Stimulated activated CD4-positive, alpha-beta T cell treated with anti-CD3 and anti-CD28 coated beads, Interleukin-15, amount 100 ng/mL, for 1 hour (primary cell): ENCODE measurements around the gene MAPK8IP1.

Source experiments
- DNase-seq, 2 donors: peaks; one replicate each; pipeline ENCODE4 v3.0.0-alpha.2; 2020; ENCODE audit warnings: low read depth in 1 of 2, low spot score in 1 of 2

Gene MAPK8IP1

GRCh38 chr11:45907911-45908370 lies 22.5 kb downstream of the MAPK8IP1 start:
- DNase-seq: no peak

DNA sequence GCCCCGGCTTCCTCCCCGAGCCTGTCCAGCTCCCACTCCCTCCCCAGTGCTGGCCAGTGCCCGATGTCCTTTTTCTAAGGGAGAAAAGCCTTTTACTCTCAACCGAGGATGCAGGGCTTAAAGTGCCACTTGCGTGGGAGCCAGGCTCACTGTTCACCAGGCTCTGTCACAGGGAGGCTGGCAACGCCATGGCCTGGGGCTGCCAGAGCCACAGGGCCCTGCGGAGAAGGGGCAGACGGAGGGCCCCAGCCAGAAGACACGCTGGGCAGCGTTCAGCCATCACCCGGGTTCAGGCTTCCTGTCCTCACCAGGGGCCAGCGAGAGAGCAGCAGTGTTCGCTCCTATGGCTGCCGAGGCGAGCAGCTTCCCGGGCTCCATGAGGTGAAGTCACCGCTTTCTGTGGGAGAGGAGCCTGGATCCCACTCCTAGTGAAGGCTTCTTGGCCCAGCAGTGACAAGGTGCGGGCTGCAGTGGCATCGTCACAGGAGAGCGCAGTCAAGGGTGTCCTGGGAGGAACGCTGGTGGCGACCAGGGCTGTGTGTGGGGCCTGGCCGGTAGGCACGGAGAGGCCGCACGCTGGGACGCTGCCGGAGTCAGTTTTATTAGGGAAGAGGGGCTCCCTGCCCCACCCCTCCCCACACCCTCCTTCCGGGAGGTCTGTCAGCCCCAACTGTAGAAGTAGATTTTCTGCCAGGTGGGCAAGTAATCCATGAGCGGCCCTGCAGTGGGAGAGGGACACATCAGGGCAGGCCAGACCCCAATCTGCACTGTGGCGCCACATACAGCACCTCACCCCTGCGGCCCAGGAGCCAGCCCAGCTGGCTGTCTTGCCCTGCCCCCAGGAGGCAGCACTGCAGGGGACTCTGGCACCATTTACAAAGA lies 24.4 kb downstream of the MAPK8IP1 start:
- no peak for DNase-seq

- DNase-seq: no peak
Observed at GRCh38 chr11:45910623-45911022, 25.2 kb downstream of the MAPK8IP1 start.

DNA sequence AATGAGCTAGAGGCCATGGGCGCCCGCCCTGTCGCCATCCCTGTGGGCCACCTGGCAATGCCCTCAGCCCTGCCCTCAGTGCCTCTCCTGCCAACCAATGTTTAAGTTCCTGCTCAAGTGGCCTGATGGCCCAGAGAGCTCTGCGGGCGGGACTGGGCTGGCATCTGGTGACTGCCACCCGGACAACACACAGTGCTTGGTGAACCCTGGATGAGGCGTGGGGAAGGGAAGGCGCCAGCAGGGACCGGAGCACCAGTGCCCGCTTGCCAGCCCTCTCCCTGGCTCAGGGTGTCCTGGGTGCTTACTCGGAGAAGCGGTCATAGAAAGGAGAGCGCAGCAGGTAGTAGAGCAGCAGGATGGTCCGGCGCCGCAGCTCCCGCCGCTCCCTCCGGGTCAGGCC lies 28.1 kb downstream of the MAPK8IP1 start:
- no peak for DNase-seq

DNA sequence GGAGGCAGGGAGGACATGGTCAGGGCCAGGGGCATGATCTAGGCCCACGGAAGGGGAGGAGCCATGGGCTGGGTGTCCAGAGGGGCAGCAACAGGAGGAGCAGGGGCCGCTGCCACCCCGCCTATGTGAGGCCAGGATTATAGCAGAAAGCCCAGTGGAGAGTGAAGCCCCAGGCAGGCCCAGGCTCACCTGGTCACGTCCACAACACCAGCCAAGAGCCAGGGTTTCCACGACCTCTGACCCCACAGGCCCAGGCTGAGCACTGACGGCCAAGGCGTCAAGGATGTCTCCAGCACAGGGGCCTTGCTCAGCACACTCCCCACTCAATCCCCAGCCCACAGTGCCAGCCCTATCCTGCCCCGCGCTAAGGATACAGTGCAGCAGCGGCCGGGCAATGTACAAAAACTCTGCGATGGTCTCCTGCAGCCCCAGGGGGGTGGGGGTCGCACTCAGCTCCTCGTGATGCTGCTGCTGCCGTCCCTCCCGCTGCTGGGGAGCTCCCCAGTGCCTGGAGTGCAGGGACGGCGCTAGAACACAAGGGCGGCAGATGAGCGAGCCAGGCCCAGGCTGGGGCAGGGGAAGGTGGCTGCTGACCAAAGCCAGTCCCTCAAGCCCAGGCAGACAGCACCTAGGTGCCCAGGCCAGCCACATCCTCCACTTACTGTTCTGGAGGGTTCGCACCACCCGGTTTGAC lies 28.6 kb downstream of the MAPK8IP1 start:
- no peak for DNase-seq

GRCh38 chr11:45915446-45915845 lies 30.0 kb downstream of the MAPK8IP1 start:
- no peak for DNase-seq

- DNase-seq: no peak
Observed at GRCh38 chr11:45917286-45917622, 31.8 kb downstream of the MAPK8IP1 start.

GRCh38 chr11:45917623-45918330 lies 32.3 kb downstream of the MAPK8IP1 start, which contains the start of gene PEX16:
TSS of gene PEX16 (minus strand) at chr11:45917877. CDS start at chr11:45917811, 66 bp downstream.
- DNase-seq: peak; percentile 89 to 90

DNA sequence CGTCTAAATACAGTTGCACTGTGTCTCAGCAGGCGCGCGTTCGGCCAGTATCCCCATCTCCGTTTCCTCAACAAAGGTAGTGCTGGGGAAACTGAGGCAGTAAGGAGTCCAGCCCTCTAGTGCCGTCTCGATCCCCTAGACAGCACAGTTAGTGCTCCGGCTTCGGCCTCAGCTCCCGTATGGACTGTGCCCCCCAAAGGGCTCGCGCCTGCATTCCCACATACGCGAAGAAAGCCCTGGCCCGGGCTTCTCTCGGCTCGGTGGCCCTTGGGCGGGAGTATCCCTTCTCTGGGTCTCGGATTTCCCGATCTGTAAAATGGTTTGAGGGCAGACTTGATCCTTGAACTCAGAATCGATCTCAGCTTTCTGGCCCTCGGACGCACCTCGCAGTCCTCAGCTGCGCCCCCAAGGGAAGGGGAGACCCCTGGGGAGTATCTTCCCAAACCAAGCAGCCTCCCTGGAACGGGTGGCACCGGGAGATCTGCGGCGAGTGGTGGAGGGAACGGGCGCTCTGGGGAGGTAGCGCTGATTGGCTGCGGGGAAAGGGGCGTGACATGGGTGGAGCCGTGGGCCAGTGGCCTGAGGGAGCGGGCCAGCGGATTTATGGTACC lies 33.0 kb downstream of the MAPK8IP1 start:
- DNase-seq: peak in 1 of 2 donors; percentile 43

DNA sequence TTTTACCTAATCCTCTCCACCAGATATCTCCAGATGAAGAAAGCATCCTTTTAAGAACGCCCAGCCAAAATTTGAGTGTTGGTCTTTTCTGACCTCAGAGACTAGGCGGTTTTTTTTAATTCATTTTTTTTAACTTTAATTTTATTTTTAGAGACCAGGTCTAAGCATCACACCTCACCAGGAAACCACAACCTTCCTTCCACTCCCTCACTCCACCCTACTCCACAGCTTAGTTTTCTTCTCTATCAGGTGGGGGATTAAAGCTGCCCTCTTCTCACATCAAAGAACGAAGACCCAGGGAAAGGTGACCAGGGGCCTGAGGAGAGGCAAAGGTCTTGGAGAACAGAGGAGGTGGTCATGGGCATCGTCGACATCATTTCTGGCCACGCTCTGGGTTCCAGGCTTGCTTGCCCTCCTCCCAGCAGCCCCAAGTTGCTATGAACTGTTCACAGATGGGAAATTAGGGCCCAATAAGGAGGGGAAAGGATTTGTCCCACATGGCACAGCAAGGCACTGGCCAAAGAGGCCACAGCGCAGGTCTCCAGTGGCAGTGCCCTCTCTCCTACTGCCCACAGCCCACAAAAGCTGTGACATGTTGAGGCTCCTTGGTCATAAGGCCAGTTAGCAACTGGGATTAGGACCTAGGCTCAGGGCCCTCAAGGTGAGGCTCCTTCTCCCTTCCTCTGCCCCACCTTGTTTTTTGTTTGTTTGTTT lies 33.7 kb downstream of the MAPK8IP1 start:
- no peak for DNase-seq

DNA sequence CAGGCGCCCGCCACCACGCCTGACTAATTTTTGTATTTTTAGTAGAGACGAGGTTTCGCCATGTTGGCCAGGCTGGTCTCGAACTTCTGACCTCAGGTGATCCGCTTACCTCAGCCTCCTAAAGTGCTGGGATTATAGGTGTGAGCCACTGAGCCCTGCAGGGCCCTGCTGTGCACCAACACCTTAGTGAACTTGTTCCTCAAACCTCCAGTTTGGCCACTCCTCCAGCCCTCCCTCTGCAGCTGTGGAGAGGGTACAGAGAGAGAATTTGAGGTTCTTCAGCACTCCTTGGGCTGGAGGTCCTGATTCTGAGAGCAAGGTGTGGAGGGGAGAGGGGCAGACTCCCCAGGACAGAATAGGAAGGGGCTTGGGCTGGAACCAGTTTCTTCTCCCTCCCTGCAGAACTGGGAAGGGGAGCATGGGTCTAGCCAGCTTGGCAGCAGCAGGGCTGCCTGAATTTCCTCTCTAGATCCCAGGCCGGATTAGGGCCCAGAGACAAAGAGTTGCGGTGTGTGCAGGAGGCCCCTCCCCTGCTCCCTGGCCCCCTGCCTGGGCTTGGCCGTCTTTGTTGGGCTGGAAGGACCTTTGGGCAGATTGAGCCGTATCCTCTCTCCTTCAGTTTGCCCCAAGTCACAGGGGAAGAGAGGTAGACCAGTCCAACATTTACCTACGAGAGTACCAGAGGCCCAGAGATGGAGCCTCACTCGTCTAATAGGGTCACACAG lies 34.5 kb downstream of the MAPK8IP1 start:
- no peak for DNase-seq

DNA sequence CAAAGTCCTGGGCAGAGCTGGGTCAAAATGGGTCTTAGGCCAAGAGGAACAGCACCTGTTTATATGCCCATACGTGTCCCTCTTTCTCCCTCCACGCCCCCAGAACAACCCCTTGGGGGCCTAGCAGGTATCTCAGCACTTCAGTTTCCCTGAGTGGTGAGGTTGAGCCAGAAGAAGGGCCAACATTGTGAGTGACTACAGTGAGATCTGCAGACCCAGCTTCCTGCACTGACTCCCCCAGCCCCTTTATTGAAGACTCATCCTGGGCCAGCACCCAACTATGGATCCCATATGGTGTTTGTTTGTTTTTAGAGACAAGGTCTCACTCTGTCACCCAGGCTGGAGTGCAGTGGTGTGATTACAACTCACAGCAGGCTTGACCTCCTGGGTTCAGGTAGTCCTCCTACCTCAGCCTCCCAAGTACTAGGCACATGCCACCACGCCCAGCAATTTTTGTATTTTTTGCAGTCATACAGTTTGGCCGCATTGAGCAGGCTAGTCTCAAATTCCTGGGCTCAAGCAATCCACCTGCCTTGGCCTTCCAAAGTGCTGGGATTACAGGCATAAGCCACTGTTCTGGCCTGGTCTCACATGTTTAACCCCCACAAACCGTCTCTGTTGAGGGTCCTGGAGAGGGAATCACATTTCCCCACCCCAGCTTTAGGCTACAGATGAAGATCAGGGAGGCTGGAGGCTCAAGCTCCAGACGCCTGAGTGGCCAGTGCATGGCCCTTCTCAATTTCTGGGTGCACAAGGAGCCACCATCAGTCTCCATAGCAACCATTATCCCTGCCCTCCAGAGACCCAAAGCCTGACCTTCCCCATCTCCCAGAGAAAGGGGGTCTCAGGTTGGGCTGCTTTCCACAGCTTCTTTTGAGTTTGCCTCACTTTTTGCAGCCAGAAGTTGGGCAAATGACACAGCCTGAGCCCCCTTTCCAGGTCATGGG lies 35.4 kb downstream of the MAPK8IP1 start:
- DNase-seq: no peak

DNA sequence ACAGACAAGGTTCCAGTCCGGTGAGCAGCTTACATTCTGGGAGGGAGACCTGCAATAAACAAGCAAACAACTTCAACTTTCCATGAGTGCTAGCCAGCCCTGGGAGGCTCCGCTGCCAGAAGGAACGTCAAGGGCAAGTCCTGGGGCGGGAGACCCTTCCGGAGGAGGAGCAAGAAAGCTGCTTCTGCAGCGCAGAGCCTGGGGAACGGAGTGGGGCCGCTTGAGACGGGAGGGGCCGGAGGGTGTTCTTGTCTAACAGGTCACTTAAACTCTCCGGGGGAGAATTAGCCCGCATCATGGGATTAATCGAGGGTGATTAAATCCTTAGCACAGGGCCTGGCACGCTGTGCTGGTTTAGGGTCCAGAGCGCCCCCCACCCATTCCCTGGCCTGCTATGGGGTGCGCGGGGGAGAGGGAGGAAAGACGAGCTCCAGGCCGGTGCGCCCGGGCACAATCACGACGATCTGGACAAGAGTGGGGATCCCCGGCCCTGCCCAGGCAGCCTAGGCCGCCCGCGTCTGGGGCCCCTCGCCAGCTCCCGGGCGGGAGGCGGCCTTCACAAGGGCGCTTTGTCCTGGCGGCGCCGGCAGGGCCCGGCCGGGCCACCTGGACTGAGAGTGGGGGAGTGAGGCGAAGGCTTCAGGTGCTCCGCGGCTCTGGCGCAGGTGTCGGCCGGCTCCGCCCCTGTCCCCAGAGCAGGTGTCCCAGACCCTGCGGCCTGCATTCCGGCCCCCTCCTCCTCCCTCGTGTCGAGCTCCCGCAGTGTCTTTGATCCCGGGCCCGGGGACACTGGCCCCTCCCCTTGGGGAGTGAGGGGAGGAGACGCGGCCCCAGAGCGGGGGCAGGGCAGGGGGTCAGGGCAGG lies 36.3 kb downstream of the MAPK8IP1 start:
- no peak for DNase-seq

DNA sequence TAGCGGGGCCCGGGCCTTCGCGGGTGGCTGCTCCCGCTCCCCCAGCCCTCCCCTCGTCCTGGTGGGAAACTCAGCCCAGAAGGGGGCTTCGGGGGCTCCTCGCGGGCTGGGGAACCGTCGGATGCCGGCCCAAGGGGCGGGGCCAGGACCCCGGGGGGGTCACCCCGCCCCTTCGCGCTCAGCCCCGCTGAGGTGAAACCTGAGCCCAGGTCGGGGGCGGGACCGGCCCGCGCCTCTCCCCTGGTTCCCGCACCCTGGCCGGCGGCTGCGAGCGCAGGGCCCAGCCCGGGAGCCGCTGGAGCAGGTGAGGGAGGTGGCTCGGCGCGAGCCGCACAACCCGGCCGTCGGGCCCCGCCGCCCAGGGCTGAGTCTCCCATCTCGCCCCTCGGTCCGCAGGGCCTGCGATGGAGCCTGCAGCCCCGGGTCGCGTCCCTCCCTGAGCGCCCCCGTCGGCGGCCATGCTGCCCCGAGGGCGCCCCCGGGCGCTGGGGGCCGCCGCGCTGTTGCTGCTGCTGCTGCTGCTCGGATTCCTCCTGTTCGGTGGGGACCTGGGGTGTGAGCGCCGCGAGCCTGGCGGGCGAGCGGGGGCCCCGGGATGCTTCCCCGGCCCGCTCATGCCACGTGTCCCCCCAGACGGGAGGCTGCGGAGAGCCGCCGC lies 37.1 kb downstream of the MAPK8IP1 start, which contains the start of gene LARGE2:
Gene LARGE2, plus strand, starts transcription at position 232 of the 658 bp plus-strand sequence. Its CDS starts 227 bp downstream, at position 459.
- DNase-seq: no peak

DNA sequence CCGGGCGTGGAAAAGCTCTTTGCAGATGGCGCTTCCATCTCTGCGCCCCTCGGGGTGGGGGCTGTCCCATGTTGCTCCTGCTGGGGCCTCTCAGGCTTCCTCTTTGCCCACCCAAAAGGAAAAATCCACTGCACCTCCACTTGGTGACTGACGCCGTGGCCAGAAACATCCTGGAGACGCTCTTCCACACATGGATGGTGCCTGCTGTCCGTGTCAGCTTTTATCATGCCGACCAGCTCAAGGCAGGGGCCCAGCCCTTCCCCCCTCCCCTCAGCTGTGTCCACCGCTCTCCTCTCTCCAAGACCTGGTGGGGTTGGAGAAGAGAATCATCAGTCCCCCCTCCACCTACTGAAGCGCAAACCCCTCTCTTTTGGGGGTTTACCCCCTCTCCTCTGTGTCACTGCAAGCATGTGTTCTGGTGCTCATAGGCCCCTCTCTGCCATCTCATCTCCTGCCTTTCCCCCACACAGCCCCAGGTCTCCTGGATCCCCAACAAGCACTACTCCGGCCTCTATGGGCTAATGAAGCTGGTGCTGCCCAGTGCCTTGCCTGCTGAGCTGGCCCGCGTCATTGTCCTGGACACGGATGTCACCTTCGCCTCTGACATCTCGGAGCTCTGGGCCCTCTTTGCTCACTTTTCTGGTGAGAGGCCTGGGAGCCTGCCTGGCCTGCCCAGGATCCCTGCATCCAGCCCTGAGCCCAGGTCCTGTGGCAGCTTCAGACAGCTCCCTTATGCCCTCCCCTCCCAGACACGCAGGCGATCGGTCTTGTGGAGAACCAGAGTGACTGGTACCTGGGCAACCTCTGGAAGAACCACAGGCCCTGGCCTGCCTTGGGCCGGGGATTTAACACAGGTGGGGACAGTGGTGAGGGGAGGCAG lies 38.8 kb downstream of the MAPK8IP1 start:
- DNase-seq: no peak

GRCh38 chr11:45924927-45925326 lies 39.5 kb downstream of the MAPK8IP1 start:
- no peak for DNase-seq
